Parathyroid adenoma (tissue), 2 donors: Measurements from ENCODE around the gene GAS2.

Experiments used
- H2AFZ ChIP-seq: fragments of 300-600 bp; sonication (generic); one replicate; pipeline ENCODE4 v1.7.0; 2017; ENCODE audit warnings: antibody characterized with exemption, mild to moderate bottlenecking
- H3K27ac ChIP-seq: fragments of 300-600 bp; sonication (generic); one replicate; pipeline ENCODE4 v1.7.0; 2017
- H3K27me3 ChIP-seq: fragments of 300-600 bp; sonication (generic); one replicate; pipeline ENCODE4 v1.7.0; 2017; ENCODE audit warnings: low read length; ENCODE audit not compliant: control insufficient read depth, insufficient read depth
- H3K36me3 ChIP-seq: fragments of 300-600 bp; sonication (generic); one replicate; pipeline ENCODE4 v1.7.0; 2017; ENCODE audit warnings: low read length; ENCODE audit not compliant: control insufficient read depth, insufficient read depth
- H3K4me1 ChIP-seq: fragments of 300-600 bp; sonication (generic); one replicate; pipeline ENCODE4 v1.7.0; 2017; ENCODE audit warnings: control low read depth
- H3K4me2 ChIP-seq: fragments of 300-600 bp; sonication (generic); one replicate; pipeline ENCODE4 v1.7.0; 2017; ENCODE audit warnings: low read length
- H3K4me3 ChIP-seq: fragments of 300-600 bp; sonication (generic); one replicate; pipeline ENCODE4 v1.7.0; 2017; ENCODE audit warnings: low read depth, low read length
- H3K79me2 ChIP-seq: fragments of 300-600 bp; sonication (generic); one replicate; pipeline ENCODE4 v1.7.0; 2017; ENCODE audit warnings: control low read depth
- H3K9ac ChIP-seq: fragments of 300-600 bp; sonication (generic); one replicate; pipeline ENCODE4 v1.7.0; 2017; ENCODE audit warnings: mild to moderate bottlenecking
- H3K9me3 ChIP-seq: fragments of 300-600 bp; sonication (generic); one replicate; pipeline ENCODE4 v1.7.0; 2017; ENCODE audit warnings: low read length; ENCODE audit not compliant: control insufficient read depth
- TF ChIP-seq, protein P1 (sequence below): fragments of 300-600 bp; sonication (generic); IDR thresholded peaks from one replicate; pipeline ENCODE4 v1.7.0; 2017; ENCODE audit warnings: antibody characterized with exemption, mild to moderate bottlenecking
- donor health status: primary hyperparathyroidism.

Gene GAS2

DNA sequence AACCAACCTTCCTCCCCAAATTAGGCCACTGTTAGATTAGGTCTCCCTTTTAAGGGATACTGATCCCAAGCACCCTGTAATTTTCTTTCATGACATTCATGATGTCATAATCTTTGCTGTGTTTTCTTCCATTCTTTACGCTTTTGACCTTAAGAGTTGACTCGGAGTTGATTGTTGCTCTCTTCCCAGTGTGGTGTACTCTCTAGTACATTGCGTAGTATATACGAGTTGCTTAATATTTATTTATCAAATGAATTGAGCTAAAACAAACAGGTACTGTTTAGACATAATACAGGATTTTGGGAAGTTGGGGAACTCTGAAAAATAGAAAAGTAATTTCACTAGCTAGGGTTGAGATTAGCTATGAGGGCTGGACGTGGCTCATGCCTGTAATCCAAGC, 113.4 kb downstream of the GAS2 start:
- H3K9me3 ChIP-seq = no peaks in the 10 kb centered on the region

DNA sequence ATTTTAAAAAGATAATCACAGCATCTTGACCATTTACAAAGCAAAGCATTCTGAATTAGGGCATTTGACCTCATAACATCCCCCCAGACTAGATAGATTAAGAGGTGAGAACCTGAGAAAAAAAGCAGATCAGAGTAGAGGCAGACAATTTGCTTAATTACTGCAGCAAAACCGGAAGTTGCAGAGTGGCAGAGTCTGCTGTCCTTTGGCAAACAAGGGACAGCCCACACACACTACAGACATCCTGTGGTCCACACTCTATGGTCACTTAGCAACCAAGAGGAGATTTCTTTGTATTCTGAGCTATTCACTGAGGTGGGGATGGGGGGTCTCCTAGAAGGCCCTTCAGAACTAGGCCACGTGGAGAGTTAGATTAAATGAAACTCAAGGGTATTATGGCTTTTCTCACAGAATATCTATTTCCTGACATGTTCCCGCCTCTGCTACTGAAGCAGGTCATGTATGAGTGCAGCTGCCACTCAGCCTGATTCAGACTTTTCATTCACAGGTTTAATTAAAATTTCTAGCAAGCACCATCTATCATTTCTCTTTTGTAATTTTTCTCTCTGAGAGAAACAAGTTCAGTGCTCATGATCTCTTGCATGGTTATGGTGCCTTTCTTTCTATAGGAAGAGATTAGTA, 114.7 kb downstream of the GAS2 start:
- no peaks in the 10 kb centered on the region for H3K27me3 ChIP-seq
- no peak overlapping the region for H3K4me2 ChIP-seq
- H3K27ac ChIP-seq = no peak overlapping the region
- H3K9me3 ChIP-seq = no peaks in the 10 kb centered on the region
- no peaks in the 10 kb centered on the region for H3K79me2 ChIP-seq
- no peak overlapping the region for H3K9ac ChIP-seq
- no peaks in the 10 kb centered on the region for H3K36me3 ChIP-seq
- H3K4me3 ChIP-seq = no peak overlapping the region
- H2AFZ ChIP-seq = no peak overlapping the region
- TF ChIP-seq, protein P1, sequence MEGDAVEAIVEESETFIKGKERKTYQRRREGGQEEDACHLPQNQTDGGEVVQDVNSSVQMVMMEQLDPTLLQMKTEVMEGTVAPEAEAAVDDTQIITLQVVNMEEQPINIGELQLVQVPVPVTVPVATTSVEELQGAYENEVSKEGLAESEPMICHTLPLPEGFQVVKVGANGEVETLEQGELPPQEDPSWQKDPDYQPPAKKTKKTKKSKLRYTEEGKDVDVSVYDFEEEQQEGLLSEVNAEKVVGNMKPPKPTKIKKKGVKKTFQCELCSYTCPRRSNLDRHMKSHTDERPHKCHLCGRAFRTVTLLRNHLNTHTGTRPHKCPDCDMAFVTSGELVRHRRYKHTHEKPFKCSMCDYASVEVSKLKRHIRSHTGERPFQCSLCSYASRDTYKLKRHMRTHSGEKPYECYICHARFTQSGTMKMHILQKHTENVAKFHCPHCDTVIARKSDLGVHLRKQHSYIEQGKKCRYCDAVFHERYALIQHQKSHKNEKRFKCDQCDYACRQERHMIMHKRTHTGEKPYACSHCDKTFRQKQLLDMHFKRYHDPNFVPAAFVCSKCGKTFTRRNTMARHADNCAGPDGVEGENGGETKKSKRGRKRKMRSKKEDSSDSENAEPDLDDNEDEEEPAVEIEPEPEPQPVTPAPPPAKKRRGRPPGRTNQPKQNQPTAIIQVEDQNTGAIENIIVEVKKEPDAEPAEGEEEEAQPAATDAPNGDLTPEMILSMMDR = no peak
- no peaks in the 10 kb centered on the region for H3K4me1 ChIP-seq

More for the DNA sequence above, 113.4 kb downstream of the GAS2 start:
- TF ChIP-seq, protein P1 = no peak
- Histone ChIP-seq H2AFZ (no peak overlapping the region), H3K4me2 (no peak overlapping the region), H3K4me3 (no peak overlapping the region), H3K27ac (no peak overlapping the region), H3K9ac (no peak overlapping the region), H3K27me3 (no peaks in the 10 kb centered on the region), H3K36me3 (no peaks in the 10 kb centered on the region), H3K79me2 (no peaks in the 10 kb centered on the region), H3K4me1 (no peaks in the 10 kb centered on the region)

DNA sequence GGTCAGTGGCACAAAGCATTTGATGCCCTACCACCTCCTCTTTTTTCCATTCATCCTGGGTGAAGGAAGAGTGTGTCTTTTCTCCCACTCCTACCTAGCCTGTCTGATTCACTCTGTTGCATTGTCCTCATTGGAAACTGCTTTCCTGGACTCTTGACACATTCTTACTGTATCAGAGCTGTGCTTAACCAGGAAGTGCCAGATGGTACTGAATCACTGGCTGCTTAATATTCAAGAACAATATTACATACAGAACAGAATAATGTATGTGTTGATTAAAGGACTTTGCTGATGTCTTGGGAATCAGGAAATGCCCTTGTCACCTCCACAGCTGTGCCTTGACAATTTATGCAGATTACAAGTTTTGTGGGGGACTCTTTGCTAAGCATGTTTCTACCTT, 118.8 kb downstream of the GAS2 start:
- Histone ChIP-seq H3K36me3 (no peaks in the 10 kb centered on the region), H3K9ac (no peak overlapping the region), H3K4me2 (no peak overlapping the region), H3K27me3 (no peaks in the 10 kb centered on the region), H3K4me1 (no peaks in the 10 kb centered on the region), H3K9me3 (no peaks in the 10 kb centered on the region), H3K79me2 (no peaks in the 10 kb centered on the region), H3K4me3 (no peak overlapping the region), H2AFZ (no peak overlapping the region), H3K27ac (no peak overlapping the region)
- TF ChIP-seq, protein P1 = no peak

DNA sequence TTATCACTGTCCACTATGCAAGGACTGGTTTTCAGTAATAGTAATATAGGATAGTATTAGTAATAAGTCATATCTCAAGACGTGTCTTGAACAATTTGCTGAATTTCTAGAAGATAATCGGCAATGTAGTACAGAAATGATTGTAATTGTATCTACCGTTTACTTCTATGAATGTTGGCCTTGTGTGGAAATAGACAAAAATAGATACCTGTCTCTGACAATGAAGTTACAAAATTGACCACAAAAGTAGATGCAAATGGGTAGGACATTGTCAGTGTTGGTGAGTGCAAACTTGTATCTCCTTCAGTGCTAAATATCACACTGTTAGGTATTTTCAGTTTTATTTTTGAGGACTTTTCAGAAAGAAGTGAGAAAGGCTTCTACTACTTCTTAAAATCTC, 120.1 kb downstream of the GAS2 start:
- H3K4me3 ChIP-seq = no peak overlapping the region
- H3K9me3 ChIP-seq = no peaks in the 10 kb centered on the region
- H3K36me3 ChIP-seq = no peaks in the 10 kb centered on the region
- H3K27me3 ChIP-seq = no peaks in the 10 kb centered on the region
- no peak overlapping the region for H3K4me2 ChIP-seq
- TF ChIP-seq, protein P1 = no peak
- H3K4me1 ChIP-seq = no peaks in the 10 kb centered on the region
- H3K79me2 ChIP-seq = no peaks in the 10 kb centered on the region
- H3K9ac ChIP-seq = no peak overlapping the region
- no peak overlapping the region for H3K27ac ChIP-seq
- no peak overlapping the region for H2AFZ ChIP-seq

DNA sequence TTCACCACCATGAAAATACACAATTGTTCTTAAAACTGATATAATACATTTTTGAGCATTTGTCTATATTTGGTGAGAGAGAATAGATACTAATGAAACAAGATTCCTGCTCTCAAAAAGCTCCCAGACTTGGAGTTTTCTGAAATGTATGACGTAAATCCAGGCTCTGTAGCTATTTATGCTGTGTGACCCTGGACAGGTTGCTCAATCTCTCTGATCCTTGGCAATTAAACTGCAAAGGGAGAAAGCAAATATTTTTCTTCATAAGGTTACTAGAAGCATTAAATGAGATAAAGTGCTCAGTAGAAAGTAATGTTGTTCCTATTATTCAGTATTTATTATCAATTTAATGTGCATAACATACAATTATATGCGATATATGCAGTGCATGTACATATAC, 120.6 kb downstream of the GAS2 start:
- H3K9me3 ChIP-seq = no peaks in the 10 kb centered on the region
- TF ChIP-seq, protein P1 = no peak

More for the DNA sequence above, 120.6 kb downstream of the GAS2 start:
- no peaks in the 10 kb centered on the region for H3K79me2 ChIP-seq
- no peak overlapping the region for H3K4me2 ChIP-seq
- no peaks in the 10 kb centered on the region for H3K27me3 ChIP-seq
- no peak overlapping the region for H3K9ac ChIP-seq
- no peak overlapping the region for H3K27ac ChIP-seq
- no peaks in the 10 kb centered on the region for H3K4me1 ChIP-seq
- H3K4me3 ChIP-seq = no peak overlapping the region
- H2AFZ ChIP-seq = no peak overlapping the region
- no peaks in the 10 kb centered on the region for H3K36me3 ChIP-seq
